ENCODE data around the gene GJD4.

DNA sequence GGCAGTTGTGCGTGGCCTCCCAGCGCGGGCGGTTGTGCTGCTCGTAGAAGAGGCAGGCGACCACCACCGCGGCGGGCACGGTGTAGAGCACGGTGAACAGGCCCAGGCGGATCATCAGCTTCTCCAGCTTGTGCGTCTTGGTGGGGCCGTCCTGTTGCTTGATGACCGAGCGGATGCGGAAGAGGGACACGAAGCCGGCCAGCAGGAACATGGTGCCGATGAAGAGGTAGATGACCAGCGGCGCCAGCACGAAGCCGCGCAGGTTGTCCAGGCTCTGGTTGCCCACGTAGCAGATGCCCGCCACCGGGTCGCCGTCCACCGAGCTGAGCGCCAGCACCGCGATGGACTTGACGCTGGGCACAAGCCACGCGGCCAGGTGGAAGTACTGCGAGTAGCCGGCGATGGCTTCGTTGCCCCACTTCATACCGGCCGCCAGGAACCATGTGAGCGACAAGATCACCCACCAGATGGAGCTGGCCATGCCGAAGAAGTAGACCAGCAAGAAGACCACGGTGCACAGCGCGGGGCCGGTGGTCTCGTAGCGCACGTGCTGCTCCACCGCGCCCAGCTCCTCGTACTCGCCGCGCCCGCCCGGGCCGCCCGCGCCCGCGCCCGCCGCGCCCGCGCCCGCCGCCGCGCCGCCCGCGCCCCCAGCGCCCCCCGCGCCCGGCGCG is 34.7 kb downstream of the GJD4 start:
- TF ChIP-seq POLR2A (IDR thresholded peaks at IDR 0.05), result no peak
- TF ChIP-seq, protein P1, sequence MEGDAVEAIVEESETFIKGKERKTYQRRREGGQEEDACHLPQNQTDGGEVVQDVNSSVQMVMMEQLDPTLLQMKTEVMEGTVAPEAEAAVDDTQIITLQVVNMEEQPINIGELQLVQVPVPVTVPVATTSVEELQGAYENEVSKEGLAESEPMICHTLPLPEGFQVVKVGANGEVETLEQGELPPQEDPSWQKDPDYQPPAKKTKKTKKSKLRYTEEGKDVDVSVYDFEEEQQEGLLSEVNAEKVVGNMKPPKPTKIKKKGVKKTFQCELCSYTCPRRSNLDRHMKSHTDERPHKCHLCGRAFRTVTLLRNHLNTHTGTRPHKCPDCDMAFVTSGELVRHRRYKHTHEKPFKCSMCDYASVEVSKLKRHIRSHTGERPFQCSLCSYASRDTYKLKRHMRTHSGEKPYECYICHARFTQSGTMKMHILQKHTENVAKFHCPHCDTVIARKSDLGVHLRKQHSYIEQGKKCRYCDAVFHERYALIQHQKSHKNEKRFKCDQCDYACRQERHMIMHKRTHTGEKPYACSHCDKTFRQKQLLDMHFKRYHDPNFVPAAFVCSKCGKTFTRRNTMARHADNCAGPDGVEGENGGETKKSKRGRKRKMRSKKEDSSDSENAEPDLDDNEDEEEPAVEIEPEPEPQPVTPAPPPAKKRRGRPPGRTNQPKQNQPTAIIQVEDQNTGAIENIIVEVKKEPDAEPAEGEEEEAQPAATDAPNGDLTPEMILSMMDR (IDR thresholded peaks at IDR 0.05), result no peak
